Activated naive CD8-positive, alpha-beta T cell treated with anti-CD3 and anti-CD28 coated beads, Interleukin-2, amount 50 U/mL, for 24 hours (primary cell): ENCODE data around the gene LDLRAD3.

Experiments
- ATAC-seq: fragments of 150-1000 bp; cut with Tn5 transposase; one replicate; pipeline ENCODE4 v1.10.0; 2021
- DNase-seq: peaks from one replicate; pipeline ENCODE4 v3.0.0; 2021
- H3K27ac Mint-ChIP-seq: one replicate; pipeline ENCODE4 v1.8.0; 2021; ENCODE audit warnings: mild to moderate bottlenecking, mixed read lengths
- H3K27me3 Mint-ChIP-seq: one replicate; pipeline ENCODE4 v1.8.0; 2021; ENCODE audit warnings: mixed read lengths
- H3K36me3 Mint-ChIP-seq: one replicate; pipeline ENCODE4 v1.8.0; 2021; ENCODE audit warnings: low read depth, mixed read lengths
- H3K4me1 Mint-ChIP-seq: one replicate; pipeline ENCODE4 v1.8.0; 2021; ENCODE audit warnings: mixed read lengths
- H3K4me3 Mint-ChIP-seq: one replicate; pipeline ENCODE4 v1.8.0; 2021; ENCODE audit warnings: mild to moderate bottlenecking, moderate library complexity, mixed read lengths
- H3K9me3 Mint-ChIP-seq: one replicate; pipeline ENCODE4 v1.8.0; 2021; ENCODE audit warnings: mixed read lengths

Gene LDLRAD3

DNA sequence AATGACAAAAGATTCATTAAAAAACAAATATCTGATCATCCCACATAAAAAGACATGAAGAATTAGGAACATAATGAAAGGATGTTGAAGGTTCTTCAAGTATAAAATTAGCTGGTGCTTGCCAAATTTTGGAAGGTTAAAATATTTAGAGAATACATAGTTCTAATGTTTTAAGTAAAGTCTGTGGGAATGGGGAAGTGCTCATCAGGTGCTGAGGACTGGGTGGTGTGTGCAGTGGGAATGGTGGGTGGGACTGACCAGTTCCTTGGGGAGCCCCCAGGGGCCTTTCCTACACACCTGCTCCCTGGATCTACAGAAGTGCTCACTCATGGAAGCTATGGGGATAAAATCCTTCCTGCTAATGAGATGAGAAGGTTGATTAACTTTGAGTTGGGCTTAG, 11.8 kb downstream of the LDLRAD3 start:
- DNase-seq: no peak
- H3K4me1 Mint-ChIP-seq: no peaks in the 10 kb centered on the region
- H3K36me3 Mint-ChIP-seq: no peaks in the 10 kb centered on the region
- ATAC-seq: no peak
- H3K27me3 Mint-ChIP-seq: peaks cover 1% of the 10 kb centered on the region
- no peak overlapping the region for H3K27ac Mint-ChIP-seq
- no peaks in the 10 kb centered on the region for H3K9me3 Mint-ChIP-seq
- H3K4me3 Mint-ChIP-seq: no peak overlapping the region

DNA sequence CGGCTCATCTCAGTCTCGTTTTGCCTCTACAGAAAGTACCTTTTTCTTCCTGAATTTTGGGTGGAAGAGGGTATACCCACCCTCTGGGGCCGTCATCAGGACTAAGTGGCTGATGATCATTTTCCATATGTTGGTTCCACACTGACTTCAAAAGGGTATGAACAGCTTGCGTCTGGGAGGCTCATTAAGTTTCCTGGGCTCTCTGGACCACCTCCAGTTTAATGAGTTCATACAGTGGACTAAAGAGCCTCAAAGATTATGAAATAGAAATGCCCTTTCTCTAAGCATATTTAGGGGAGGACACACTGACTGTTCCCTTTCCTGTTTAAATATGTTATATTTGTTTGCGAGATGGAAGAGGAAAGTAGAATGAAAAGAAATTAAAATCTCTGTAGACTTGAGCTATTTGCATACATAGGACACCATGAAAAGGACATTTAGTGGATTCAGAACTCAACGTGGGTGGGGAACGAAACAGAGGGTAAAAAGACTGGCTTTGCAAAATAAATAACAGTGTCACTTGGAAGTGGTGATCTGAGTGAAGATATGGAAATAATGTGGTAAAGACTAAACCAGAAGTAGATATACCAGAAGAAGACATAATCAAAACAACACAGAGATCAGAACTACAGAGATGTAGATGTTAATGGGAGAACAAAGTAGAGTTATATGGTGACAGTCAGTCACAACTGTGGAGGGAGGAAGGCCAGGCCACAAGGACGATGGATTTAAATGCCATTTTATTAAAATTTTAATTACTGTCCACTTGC, 18.7 kb downstream of the LDLRAD3 start:
- H3K27ac Mint-ChIP-seq: no peak overlapping the region
- no peaks in the 10 kb centered on the region for H3K36me3 Mint-ChIP-seq
- H3K27me3 Mint-ChIP-seq: peaks cover 2% of the 10 kb centered on the region
- no peak for DNase-seq
- no peak for ATAC-seq
- H3K9me3 Mint-ChIP-seq: no peaks in the 10 kb centered on the region
- no peak overlapping the region for H3K4me3 Mint-ChIP-seq
- no peaks in the 10 kb centered on the region for H3K4me1 Mint-ChIP-seq

DNA sequence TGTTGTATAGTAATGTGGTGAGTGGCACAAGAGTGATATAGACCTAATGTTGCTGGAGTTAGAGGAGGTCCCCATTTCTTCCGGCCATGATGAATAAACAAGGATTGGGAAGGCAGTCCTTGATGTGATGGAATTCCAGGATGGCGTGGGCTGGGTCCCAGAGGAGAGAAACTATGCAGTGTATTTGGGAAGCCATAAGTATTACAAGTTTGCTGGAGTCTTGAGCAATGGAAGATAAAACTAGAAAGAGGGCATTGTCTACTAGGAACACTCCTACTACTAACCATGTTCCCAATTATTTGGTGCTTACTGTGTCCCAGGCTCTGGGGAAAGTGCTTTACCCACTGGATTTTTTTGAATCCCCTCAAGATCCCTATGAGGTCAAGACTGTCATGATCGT, 20.0 kb downstream of the LDLRAD3 start:
- H3K4me1 Mint-ChIP-seq: no peaks in the 10 kb centered on the region
- no peaks in the 10 kb centered on the region for H3K9me3 Mint-ChIP-seq
- H3K4me3 Mint-ChIP-seq: no peak overlapping the region
- no peak overlapping the region for H3K27ac Mint-ChIP-seq
- DNase-seq (no peak), ATAC-seq (no peak)
- H3K36me3 Mint-ChIP-seq: no peaks in the 10 kb centered on the region
- peaks cover 2% of the 10 kb centered on the region for H3K27me3 Mint-ChIP-seq

DNA sequence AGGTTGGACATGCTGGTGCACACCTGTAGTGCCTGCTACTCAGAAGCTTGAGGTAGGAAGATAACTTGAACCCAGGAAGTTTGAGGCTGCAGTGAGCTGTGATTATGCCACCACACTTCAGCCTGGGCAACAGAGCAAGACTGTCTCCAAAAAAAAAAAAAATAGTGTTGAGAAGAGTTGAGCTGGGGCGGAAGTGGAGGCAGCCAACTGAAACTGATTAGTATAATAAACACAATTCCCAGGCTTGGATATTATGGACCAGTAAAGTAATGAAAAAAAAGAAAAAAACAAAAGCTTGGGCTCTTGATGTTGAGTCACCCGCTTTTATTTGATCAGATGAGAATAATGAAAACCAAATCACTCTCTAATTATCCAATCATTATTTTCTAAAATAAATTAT, 21.0 kb downstream of the LDLRAD3 start:
- no peak overlapping the region for H3K4me3 Mint-ChIP-seq
- H3K27ac Mint-ChIP-seq: no peak overlapping the region
- H3K4me1 Mint-ChIP-seq: no peaks in the 10 kb centered on the region
- no peaks in the 10 kb centered on the region for H3K9me3 Mint-ChIP-seq
- no peak for ATAC-seq
- H3K36me3 Mint-ChIP-seq: no peaks in the 10 kb centered on the region
- DNase-seq: no peak
- peaks cover 2% of the 10 kb centered on the region for H3K27me3 Mint-ChIP-seq

DNA sequence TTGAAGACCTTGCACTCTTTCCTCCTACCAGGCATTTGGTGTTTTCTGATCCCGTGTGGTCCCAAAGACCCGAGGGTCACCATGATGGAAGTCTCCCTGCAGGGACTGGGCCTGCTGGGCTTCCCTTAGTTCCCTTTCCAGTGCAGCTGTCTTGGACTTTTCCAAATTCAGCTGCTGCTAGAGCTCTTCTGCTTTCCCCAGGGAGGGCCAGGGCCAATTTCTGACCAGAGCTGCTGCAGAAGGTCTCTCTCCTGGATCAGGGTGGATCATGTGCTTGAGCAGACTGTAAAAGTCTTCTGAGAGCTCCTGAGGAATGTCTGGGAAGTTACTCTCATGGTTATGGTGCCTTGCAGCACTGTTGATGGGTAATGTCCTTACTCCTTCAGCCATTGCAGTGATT, 23.2 kb downstream of the LDLRAD3 start:
- no peaks in the 10 kb centered on the region for H3K9me3 Mint-ChIP-seq
- H3K27ac Mint-ChIP-seq: no peak overlapping the region
- no peak overlapping the region for H3K4me3 Mint-ChIP-seq
- no peaks in the 10 kb centered on the region for H3K36me3 Mint-ChIP-seq
- peaks cover 1% of the 10 kb centered on the region for H3K4me1 Mint-ChIP-seq
- ATAC-seq (no peak), DNase-seq (no peak)
- peaks cover 4% of the 10 kb centered on the region for H3K27me3 Mint-ChIP-seq

DNA sequence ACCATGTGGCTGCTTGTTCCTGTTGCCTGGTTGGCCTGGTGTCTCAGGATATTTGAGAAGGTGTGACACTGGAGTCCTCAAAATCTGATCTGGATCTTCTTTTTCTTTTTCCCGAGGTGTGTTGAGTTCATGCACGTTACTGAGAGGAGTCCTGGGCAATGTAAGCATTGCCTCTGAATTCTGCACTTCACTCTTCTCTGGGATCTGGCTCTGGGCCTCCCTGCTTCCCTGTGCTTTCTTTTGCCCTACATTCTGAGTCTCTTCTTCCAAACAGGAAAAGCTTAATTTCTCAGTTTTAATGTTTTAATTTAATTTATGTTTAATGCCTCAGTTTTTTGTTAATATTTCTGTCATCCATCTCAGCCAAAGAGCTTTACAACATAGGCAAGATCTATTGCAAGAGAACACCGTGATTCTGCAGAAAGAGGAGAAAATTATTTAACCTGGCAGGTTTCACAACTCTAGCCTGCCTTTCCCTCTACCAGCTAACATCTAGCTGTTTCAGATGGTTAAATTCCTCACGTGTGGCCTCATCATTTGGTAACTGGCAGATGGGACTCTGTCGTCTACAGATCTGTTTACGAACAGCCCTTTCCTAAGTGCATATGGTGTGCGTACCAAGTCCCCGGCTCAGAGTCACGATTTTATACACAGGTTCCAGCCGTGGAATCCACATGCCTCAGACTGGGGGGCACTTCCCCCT, 24.7 kb downstream of the LDLRAD3 start:
- no peaks in the 10 kb centered on the region for H3K9me3 Mint-ChIP-seq
- H3K4me1 Mint-ChIP-seq: peaks cover 2% of the 10 kb centered on the region
- H3K36me3 Mint-ChIP-seq: no peaks in the 10 kb centered on the region
- H3K27ac Mint-ChIP-seq: no peak overlapping the region
- no peak overlapping the region for H3K4me3 Mint-ChIP-seq
- DNase-seq: no peak
- ATAC-seq: no peak
- H3K27me3 Mint-ChIP-seq: peaks cover 2% of the 10 kb centered on the region

DNA sequence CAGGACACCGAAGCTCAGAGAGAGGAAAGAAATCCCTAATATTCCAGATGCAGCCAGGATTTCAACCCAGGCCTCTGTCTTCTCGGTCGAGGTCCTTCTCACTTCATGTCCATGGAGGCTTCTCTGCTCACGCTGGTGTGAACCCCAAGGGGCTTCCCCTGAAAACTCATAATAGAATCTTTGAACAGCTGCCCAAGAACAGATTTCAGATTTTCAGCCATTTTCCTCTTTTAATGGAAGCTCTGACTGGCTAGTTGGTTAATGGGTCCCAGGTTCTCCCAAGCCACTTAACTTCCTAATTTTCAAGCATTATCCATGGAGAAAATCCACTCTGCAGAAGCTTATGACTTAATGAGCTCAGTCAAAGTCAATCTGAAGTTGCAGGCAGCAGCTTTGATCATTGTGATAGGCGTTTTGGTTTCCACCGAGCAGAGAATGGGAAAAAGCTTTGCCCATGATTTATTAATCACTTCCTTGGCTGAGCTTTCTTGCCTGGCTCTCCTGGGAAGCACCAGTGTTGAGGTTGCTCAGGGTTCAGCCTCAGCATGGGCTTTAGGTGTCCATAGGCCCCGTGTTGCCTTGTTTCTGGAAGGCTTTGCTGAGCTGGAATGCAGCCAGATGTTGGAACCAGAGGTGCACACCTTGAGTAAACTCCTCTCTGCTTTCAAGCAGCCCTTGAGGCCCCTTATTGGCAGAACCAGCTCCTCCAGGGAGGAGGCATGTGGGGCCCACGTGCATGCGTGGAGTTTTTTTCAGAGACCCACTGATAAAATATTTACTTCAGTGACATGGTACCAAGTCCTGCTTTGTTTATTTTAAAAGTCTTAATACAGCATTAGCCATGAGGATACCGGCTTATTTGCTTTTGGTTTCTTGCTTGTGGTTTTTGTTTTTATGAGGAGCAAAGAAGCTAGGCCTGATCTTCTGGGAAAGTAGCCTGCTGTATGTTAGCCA, 25.5 kb downstream of the LDLRAD3 start:
- no peak for DNase-seq
- Mint-ChIP-seq H3K36me3 (no peaks in the 10 kb centered on the region), H3K27me3 (peaks cover 4% of the 10 kb centered on the region), H3K9me3 (no peaks in the 10 kb centered on the region), H3K27ac (no peak overlapping the region), H3K4me1 (peaks cover 2% of the 10 kb centered on the region), H3K4me3 (no peak overlapping the region)
- no peak for ATAC-seq

DNA sequence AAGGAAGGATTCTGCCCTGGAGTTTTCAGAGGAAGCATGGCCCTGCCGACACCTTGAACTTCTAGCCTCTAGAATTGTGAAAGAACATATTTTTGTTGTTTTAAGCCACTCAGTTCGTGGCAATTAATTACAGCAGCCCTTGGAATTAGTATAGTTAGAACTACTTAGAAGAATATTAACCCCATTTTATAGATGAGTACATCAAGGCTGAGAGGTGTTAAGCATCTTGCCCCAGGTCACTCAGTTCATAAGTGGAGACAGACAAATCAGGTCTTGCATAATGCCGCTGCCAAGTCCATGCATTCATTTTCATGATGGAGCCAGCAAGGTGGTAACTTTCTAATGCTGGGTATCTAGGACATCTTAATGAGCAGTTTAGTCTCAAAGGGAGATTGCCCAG, 26.6 kb downstream of the LDLRAD3 start:
- H3K4me3 Mint-ChIP-seq: no peak overlapping the region
- no peaks in the 10 kb centered on the region for H3K36me3 Mint-ChIP-seq
- H3K27ac Mint-ChIP-seq: no peak overlapping the region
- DNase-seq (no peak), ATAC-seq (no peak)
- H3K27me3 Mint-ChIP-seq: peaks cover 4% of the 10 kb centered on the region
- no peaks in the 10 kb centered on the region for H3K9me3 Mint-ChIP-seq
- peaks cover 2% of the 10 kb centered on the region for H3K4me1 Mint-ChIP-seq

DNA sequence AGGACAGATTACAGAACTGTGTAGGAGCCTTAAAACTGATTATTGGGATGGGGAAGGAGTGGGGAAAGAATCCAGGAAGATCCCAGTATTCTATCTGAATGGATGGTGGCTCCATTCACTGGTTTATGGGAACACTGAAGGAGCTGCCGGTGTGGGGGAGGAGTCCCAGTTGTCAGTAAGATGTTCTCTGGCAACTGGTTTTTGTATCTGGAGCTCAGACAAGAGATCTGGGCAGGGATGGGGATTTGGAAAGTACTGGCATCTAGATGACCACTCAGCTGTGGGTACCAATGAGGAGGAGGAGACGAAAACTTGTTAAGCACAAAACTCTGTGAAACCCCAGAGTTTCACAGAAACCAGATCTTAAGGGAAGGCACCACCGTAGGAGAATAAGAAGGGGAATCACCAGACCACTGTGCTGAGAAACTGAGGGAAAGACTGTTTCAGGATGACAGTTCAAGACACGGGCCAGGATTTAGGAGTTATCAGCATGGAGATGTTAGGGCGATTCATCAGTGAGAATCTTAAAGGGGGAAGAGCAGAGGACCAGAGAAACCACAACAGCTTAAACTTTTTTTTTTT, 28.1 kb downstream of the LDLRAD3 start:
- DNase-seq: no peak
- Mint-ChIP-seq H3K27me3 (peaks cover 4% of the 10 kb centered on the region), H3K9me3 (peaks cover 4% of the 10 kb centered on the region), H3K4me3 (no peak overlapping the region), H3K4me1 (peaks cover 2% of the 10 kb centered on the region), H3K27ac (no peak overlapping the region), H3K36me3 (no peaks in the 10 kb centered on the region)
- ATAC-seq: no peak

DNA sequence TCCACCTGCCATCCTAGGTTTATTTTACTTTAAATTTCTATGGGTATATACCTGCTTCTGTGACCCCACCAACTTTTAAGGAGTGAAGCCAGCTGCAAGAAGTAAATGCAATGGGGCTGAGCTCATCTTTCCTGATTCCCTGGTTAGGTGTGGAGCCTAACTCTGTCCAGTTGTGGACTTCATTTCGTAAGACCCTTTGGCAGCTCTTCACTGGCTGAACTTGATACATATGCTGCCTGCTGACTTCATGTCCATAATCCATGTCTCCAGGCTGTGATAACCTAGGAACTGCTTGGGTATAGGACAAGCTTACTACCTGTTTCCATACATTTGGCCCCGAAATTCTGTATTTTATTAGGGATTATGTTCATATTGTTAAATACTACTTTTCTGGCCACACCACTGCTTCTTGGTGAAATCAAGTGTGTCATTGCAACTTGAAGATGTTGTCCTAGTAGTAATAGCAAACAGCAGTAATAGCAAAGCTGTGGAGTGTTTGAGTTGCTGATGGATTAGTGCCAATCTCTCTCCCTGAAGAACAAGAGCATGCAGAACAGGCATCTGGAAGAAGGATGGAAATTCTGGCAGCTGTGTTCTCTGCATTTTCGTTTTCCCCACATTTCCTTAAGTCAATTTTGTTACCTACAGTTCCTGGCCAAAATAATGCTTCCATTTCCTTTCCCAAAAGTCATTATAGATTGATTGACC, 31.2 kb downstream of the LDLRAD3 start:
- ATAC-seq (no peak), DNase-seq (no peak)
- H3K36me3 Mint-ChIP-seq: no peaks in the 10 kb centered on the region
- peaks cover 2% of the 10 kb centered on the region for H3K4me1 Mint-ChIP-seq
- peaks cover 4% of the 10 kb centered on the region for H3K9me3 Mint-ChIP-seq
- H3K27me3 Mint-ChIP-seq: peaks cover 4% of the 10 kb centered on the region
- H3K4me3 Mint-ChIP-seq: no peak overlapping the region
- H3K27ac Mint-ChIP-seq: no peak overlapping the region

DNA sequence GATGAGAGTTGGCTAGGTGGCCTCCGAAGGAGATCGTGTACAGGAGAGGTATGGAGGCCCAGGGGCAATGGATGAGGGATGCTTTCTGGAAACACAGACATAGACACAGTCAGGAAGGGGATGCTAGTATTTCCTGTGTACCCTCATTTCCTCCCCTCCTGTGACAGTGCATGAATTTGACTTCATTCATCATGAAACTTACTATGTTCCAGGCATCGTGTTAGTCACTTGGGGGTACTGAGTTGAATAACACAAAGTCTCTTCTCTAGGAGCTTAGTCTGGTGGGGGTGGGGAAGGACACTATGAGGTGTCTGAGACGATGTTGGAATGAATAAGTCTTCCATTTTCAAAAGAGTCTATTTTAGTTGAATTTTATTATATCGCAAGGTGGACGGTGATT, 32.6 kb downstream of the LDLRAD3 start:
- DNase-seq: no peak
- H3K27me3 Mint-ChIP-seq: peaks cover 4% of the 10 kb centered on the region
- peaks cover 2% of the 10 kb centered on the region for H3K4me1 Mint-ChIP-seq
- ATAC-seq: no peak
- peaks cover 4% of the 10 kb centered on the region for H3K9me3 Mint-ChIP-seq
- H3K36me3 Mint-ChIP-seq: no peaks in the 10 kb centered on the region
- no peak overlapping the region for H3K27ac Mint-ChIP-seq
- no peak overlapping the region for H3K4me3 Mint-ChIP-seq

DNA sequence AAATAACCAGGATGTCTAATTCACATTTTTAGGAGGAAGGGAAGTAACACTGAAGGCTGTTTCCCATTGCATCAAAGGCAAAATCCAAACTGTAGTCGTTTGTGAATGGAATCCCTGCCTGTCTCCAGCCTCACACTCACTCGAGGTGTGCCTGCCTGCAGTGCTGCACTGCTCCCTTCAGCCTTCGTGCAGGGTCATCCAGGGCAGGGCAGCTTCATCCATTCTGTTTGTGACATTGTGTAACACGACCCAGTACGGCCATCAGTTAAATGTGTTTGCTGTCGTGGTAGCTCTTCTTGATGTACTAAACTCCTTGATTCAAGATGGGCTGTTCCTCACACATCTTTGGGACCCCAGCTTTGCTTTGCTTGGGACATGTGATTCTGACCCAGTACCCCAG, 34.3 kb downstream of the LDLRAD3 start:
- H3K4me3 Mint-ChIP-seq: no peak overlapping the region
- H3K9me3 Mint-ChIP-seq: peaks cover 4% of the 10 kb centered on the region
- ATAC-seq: no peak
- H3K27ac Mint-ChIP-seq: no peak overlapping the region
- no peaks in the 10 kb centered on the region for H3K4me1 Mint-ChIP-seq
- H3K27me3 Mint-ChIP-seq: peaks cover 2% of the 10 kb centered on the region
- no peaks in the 10 kb centered on the region for H3K36me3 Mint-ChIP-seq
- no peak for DNase-seq

DNA sequence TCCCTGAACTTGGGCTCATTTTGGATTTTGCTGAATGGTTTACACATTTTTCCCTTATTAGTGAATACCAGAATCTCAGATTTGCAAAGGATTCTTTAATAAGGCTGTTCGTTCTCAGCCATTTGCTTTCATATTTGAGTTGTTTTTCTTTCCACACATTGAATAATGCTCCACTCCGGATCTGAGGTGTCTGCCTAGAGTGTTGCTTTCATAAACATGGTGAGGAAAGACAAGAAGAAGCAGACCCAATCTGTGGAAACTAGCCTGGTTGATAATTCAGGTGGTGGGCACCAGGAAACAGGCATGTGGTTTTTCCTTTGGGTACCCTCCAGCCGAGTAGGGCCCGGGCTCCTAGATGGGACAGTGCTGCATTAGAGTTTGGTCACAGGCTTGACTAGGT, 35.0 kb downstream of the LDLRAD3 start:
- H3K4me3 Mint-ChIP-seq: no peak overlapping the region
- no peaks in the 10 kb centered on the region for H3K4me1 Mint-ChIP-seq
- H3K27ac Mint-ChIP-seq: no peak overlapping the region
- no peak for DNase-seq
- peaks cover 4% of the 10 kb centered on the region for H3K9me3 Mint-ChIP-seq
- no peaks in the 10 kb centered on the region for H3K36me3 Mint-ChIP-seq
- no peak for ATAC-seq
- peaks cover under 1% of the 10 kb centered on the region for H3K27me3 Mint-ChIP-seq
